Mucosa of stomach (tissue), 1 donor: Measurements from ENCODE around the gene ARHGEF3.

Experiments
- H3K27me3 ChIP-seq: one replicate; pipeline ENCODE4 v1.7.0; 2013; ENCODE audit warnings: mild to moderate bottlenecking, low read length; ENCODE audit not compliant: control insufficient read depth, insufficient read depth
- H3K36me3 ChIP-seq: one replicate; pipeline ENCODE4 v1.7.0; 2013; ENCODE audit warnings: low read length; ENCODE audit not compliant: control insufficient read depth, insufficient read depth
- H3K4me1 ChIP-seq: one replicate; pipeline ENCODE4 v1.7.0; 2013; ENCODE audit warnings: mild to moderate bottlenecking, low read length; ENCODE audit not compliant: control insufficient read depth, insufficient read depth
- H3K4me3 ChIP-seq: one replicate; pipeline ENCODE4 v1.7.0; 2013; ENCODE audit warnings: low read length
- H3K9ac ChIP-seq: one replicate; pipeline ENCODE4 v1.7.0; 2013; ENCODE audit warnings: mild to moderate bottlenecking, low read length, moderate library complexity
- H3K9me3 ChIP-seq: one replicate; pipeline ENCODE4 v1.7.0; 2013; ENCODE audit warnings: mild to moderate bottlenecking, low read length, moderate library complexity; ENCODE audit not compliant: control insufficient read depth
- donor health status: Pancreatic carcinoma.

The ARHGEF3 gene

DNA sequence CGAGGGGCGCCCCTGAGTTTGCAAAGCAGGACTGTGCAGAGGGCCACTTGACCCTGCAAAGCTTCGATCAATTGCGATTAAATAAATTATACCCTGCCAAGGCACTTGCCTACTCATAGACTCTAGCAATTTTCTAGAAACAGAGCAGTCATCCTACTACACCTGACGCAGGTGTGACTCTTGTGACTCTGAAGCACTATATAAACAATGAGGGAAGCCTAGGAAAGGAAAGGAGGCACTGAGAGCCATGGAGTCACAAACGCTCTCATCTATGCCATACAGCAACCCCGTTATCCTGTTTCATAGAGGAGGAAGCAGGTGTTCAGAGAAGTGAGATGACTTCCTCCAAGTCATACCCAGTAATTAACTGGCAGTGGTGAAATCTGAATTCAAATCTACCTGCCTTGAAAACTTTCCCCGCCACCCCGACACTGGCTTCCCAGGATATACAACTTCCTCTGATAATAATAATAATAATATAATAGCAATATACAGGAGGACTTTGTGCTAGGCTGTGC lies 14.4 kb downstream of the ARHGEF3 start:
- no peaks in the 10 kb centered on the region for H3K9me3 ChIP-seq
- no peak overlapping the region for H3K9ac ChIP-seq
- H3K4me1 ChIP-seq: peaks cover 40% of the 10 kb centered on the region
- H3K27me3 ChIP-seq: no peaks in the 10 kb centered on the region
- no peaks in the 10 kb centered on the region for H3K36me3 ChIP-seq
- no peak overlapping the region for H3K4me3 ChIP-seq

DNA sequence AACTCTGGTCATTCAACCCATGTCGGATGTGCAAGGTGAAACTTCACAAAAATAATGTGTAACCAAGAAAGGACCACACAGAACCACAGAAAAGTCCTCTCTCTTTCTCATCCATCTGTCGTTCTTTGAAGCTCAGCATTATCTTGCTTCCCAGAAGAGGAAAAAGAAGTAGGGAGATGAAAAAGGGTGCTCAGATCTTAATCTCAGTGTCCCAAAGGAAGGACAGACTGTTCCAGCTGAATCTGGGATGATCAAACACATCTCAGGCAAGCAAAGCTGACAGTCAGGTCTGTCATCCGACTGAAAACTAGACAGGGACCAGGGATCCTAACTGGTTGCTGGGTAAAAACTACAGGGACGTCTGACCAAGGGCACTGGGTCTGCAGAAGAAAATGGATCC lies 16.2 kb downstream of the ARHGEF3 start:
- no peaks in the 10 kb centered on the region for H3K27me3 ChIP-seq
- no peak overlapping the region for H3K4me3 ChIP-seq
- peaks cover 44% of the 10 kb centered on the region for H3K4me1 ChIP-seq
- no peak overlapping the region for H3K9ac ChIP-seq
- H3K9me3 ChIP-seq: no peaks in the 10 kb centered on the region
- no peaks in the 10 kb centered on the region for H3K36me3 ChIP-seq

GRCh38 chr3:56784448-56785001 lies 17.2 kb downstream of the ARHGEF3 start:
- H3K27me3 ChIP-seq: no peaks in the 10 kb centered on the region
- H3K36me3 ChIP-seq: no peaks in the 10 kb centered on the region
- H3K4me3 ChIP-seq: no peak overlapping the region
- H3K9ac ChIP-seq: no peak overlapping the region
- H3K4me1 ChIP-seq: peaks cover 38% of the 10 kb centered on the region
- no peaks in the 10 kb centered on the region for H3K9me3 ChIP-seq

- H3K9me3 ChIP-seq: no peaks in the 10 kb centered on the region
- no peaks in the 10 kb centered on the region for H3K27me3 ChIP-seq
- no peaks in the 10 kb centered on the region for H3K36me3 ChIP-seq
- H3K9ac ChIP-seq: peak overlapping the region; percentile 29
- H3K4me1 ChIP-seq: peaks cover 38% of the 10 kb centered on the region
- no peak overlapping the region for H3K4me3 ChIP-seq
These were observed 17.9 kb downstream of the ARHGEF3 start for GRCh38 chr3:56783644-56784447.

- Histone ChIP-seq H3K36me3 (no peaks in the 10 kb centered on the region), H3K4me3 (no peak overlapping the region), H3K9me3 (no peaks in the 10 kb centered on the region), H3K27me3 (no peaks in the 10 kb centered on the region), H3K4me1 (peaks cover 43% of the 10 kb centered on the region), H3K9ac (peak overlapping the region; percentile 29)
These were observed 18.8 kb downstream of the ARHGEF3 start for GRCh38 chr3:56782906-56783305.

DNA sequence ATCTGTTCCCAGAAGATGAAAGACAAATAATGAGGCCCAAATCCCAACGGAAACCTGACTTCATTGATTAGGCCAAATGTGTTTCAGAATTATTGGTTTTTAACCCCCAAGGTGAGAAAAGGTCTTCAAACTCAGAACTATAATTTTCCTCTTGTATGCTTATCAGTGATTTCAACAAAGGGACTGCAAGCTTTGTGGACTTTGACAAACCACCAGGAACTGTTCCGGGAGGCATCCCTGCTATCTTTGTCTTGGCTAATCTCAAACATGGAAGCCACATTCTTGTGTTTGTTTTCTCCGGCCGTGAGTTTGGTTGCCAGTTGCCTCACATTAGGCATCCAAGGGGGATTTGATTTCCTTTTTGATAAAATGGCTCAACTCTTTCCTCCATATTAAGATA lies 19.5 kb downstream of the ARHGEF3 start:
- Histone ChIP-seq H3K4me3 (no peak overlapping the region), H3K27me3 (no peaks in the 10 kb centered on the region), H3K4me1 (peaks cover 49% of the 10 kb centered on the region), H3K9me3 (no peaks in the 10 kb centered on the region), H3K36me3 (no peaks in the 10 kb centered on the region), H3K9ac (no peak overlapping the region)

DNA sequence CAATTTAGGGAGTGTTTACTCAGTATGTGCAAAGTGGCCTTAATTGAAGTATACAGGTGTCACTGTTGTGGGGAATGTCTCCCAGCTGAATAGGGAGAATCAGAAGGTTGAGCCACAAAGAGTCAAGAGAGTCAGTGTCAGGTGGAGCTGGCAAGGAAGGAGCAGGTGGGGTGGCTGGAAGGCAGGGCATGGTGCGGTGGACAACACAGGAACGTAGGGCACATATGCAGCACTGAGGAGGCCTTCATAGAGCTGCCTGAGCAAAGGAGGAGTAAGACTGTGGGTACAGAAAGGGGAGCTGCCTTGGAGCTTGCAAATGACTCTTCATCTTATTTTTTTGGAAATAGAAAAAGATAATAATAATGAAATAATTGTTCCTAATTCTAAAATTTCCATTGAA lies 20.0 kb downstream of the ARHGEF3 start:
- no peaks in the 10 kb centered on the region for H3K36me3 ChIP-seq
- no peaks in the 10 kb centered on the region for H3K27me3 ChIP-seq
- peaks cover 47% of the 10 kb centered on the region for H3K4me1 ChIP-seq
- H3K9me3 ChIP-seq: no peaks in the 10 kb centered on the region
- H3K9ac ChIP-seq: no peak overlapping the region
- H3K4me3 ChIP-seq: no peak overlapping the region

GRCh38 chr3:56780936-56781335 lies 20.8 kb downstream of the ARHGEF3 start:
- peaks cover 47% of the 10 kb centered on the region for H3K4me1 ChIP-seq
- H3K9me3 ChIP-seq: no peaks in the 10 kb centered on the region
- no peaks in the 10 kb centered on the region for H3K27me3 ChIP-seq
- H3K9ac ChIP-seq: no peak overlapping the region
- H3K4me3 ChIP-seq: no peak overlapping the region
- H3K36me3 ChIP-seq: no peaks in the 10 kb centered on the region

DNA sequence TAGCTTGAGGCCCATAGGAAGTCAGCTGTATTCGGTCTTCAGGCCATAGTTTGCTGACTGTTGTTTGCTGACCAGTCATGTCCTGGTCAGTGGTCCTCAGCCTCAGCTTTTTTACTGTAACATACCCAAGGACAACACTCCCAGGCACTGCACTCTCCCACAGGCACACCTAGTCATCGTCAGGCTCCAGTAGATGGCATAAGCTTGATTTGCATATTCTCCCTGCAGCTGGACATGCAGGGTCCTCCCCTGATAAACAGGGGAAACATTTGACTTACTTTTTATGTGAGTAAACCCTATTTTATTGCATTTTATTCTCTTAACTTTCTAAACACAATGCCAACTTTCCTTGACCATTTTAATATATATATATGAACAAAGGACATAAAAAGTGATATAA lies 22.9 kb downstream of the ARHGEF3 start:
- Histone ChIP-seq H3K4me3 (no peak overlapping the region), H3K36me3 (no peaks in the 10 kb centered on the region), H3K9ac (no peak overlapping the region), H3K27me3 (no peaks in the 10 kb centered on the region), H3K4me1 (peaks cover 36% of the 10 kb centered on the region), H3K9me3 (no peaks in the 10 kb centered on the region)

DNA sequence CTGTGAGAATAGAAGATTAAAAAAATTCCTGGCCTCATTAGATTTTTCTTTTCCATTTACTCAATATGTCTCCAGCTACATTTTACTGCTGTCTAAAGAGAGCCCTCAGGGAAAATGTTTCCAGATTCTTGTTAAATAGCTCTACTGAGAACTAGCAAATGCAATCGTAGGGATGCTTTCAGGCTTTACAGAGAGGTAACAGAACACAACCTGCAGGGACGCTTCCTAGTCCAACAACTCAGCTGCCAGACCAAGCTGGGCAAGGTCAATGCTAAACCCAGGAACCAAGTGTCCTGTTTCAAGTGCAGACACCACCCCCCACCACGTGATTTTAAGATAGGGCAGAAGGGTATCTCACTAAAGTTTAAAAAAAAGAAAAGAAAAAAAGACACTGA lies 25.2 kb downstream of the ARHGEF3 start:
- no peak overlapping the region for H3K4me3 ChIP-seq
- H3K27me3 ChIP-seq: no peaks in the 10 kb centered on the region

GRCh38 chr3:56775838-56776555 lies 25.8 kb downstream of the ARHGEF3 start:
- no peak overlapping the region for H3K4me3 ChIP-seq
- H3K36me3 ChIP-seq: no peaks in the 10 kb centered on the region
- H3K9ac ChIP-seq: no peak overlapping the region
- no peaks in the 10 kb centered on the region for H3K27me3 ChIP-seq
- peaks cover 13% of the 10 kb centered on the region for H3K4me1 ChIP-seq
- no peaks in the 10 kb centered on the region for H3K9me3 ChIP-seq

More for the DNA sequence above, 25.2 kb downstream of the ARHGEF3 start:
- no peaks in the 10 kb centered on the region for H3K36me3 ChIP-seq
- H3K9ac ChIP-seq: no peak overlapping the region
- peaks cover 14% of the 10 kb centered on the region for H3K4me1 ChIP-seq
- no peaks in the 10 kb centered on the region for H3K9me3 ChIP-seq

DNA sequence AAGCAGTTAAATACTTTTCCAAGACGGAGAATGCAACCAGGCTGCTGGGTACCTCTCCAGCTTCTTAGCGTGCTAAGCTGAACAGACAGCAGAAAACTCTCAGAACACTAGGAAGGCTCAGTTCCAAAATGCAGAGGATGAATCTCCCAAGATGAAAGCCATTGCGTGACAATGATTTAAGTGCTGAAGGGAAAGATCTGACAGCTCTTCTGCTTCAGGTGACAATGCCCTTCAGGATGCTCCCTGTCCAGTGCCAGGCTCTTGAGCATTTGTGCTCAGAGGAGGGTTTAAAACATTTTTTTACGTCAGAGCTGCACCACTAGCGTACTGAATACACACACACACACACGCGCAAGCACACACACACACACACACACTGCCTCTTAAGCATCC lies 26.3 kb downstream of the ARHGEF3 start:
- Histone ChIP-seq H3K9me3 (no peaks in the 10 kb centered on the region), H3K9ac (no peak overlapping the region), H3K36me3 (no peaks in the 10 kb centered on the region), H3K4me1 (peaks cover 13% of the 10 kb centered on the region), H3K27me3 (no peaks in the 10 kb centered on the region), H3K4me3 (no peak overlapping the region)
